Measurements from ENCODE around the gene HOXB8. TPM values are rescaled to one million over a fixed set of nuclear protein-coding genes. Genes with fewer than 3 reads are reported as not detected.
A peak's percentile ranks its signal among the peaks of the same experiment; 100 is the strongest.

HOXB8 gene
- total RNA-seq (not detected), polyA plus RNA-seq (not detected)

DNA sequence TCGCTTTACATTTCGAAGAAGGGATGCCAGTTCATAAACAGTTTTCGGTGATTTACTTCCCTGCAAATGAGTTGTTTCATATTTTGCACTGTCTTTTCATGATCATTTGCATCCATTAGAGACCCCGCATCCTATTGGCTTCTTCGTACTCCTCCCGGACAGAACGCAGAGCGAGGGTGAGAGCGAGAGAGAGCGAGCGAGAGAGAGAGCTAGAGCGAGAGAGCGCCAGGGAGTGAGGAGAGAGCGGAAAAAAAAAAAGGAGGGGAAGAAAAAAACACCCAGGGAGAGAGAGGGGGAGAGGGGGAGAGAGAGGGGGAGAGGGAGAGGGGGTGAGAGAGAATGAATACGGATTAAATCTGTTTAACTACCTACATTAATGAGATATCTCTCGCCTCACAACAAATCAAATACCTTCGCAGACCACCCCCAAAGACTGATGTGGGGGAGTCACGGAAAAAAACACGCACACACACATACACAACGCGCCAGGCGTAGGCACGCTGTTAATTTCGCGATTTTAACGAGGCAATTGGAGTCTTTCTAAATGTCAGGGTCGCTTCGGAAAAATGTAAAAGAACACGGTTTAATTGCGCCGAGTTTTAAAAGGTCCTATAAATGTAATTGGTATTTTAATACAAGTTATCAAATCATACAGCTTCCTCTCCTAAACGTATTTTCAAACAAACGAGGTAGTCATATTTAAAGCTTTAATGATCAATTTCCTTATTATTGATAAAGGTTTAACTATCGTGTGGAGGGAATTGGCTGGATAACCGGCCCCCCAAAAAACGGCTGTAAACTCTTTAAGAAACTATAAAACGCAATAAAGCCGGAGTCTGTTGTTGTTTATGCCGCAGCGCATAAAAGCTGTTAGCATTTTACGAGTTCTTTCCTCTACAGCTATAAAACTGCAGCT lies at the start of gene HOXB8:
HOXB8 (minus strand) TSS at position 246 of the 916 bp plus-strand sequence. CDS start 588 bp downstream, outside the sequence.
- no peaks in the 10 kb centered on the region for H3K9me3 ChIP-seq (ENCODE audit: control insufficient read depth in 1 of 2, low read length in 2 of 2)
- Mint-ChIP-seq H3K4me1 (peaks cover 34 to 78% (median 49%) of the 10 kb centered on the region in 4 donors), H3K27me3 (peaks cover 55 to 74% of the 10 kb centered on the region in 2 donors), H3K4me3 (peak within 1 kb of the TSS in 7 of 8 donors; percentile 46 to 80 (median 63)), H3K9me3 (peaks cover 0 to 6% (median 0%) of the 10 kb centered on the region in 8 donors), H3K36me3 (peaks cover 0 to 6% of the 10 kb centered on the region in 2 donors), H3K27ac (peak within 1 kb of the TSS in 4 of 7 donors; percentile 43 to 82 (median 52))
- H3K4me3 ChIP-seq (ENCODE audit: low read length in 2 of 2) = peak within 1 kb of the TSS in 1 of 2 donors; percentile 20
- peaks cover 80% of the 10 kb centered on the region for H3K27me3 ChIP-seq (ENCODE audit: insufficient read depth, low read length)
- peaks cover 61% of the 10 kb centered on the region for H3K4me1 ChIP-seq (ENCODE audit: insufficient read depth, low read length)
- intact Hi-C loops (cut with micrococcal nuclease) = no loop called here
- ChIA-PET POLR2A (ENCODE audit: partially characterized antibody) (interaction anchor here (1.3 kb wide), 2 partner anchors 8 to 10 kb away, joined by 5 to 6 read pairs; no protein-coding TSS in a partner anchor), CTCF (ENCODE audit: partially characterized antibody) (interaction anchor here (0.9 to 3.9 kb wide), 8 partner anchors 8 to 587 kb away, joined by 3 to 16 read pairs (median 4); partner anchors contain the start of genes HOXB5 and HOXB9)
- H3K27ac ChIP-seq (ENCODE audit: low read depth, low read length) = no peak within 1 kb of the TSS
- no peaks in the 10 kb centered on the region for H3K36me3 ChIP-seq (ENCODE audit: insufficient read depth, low read length)
- DNase-seq = no peak

DNA sequence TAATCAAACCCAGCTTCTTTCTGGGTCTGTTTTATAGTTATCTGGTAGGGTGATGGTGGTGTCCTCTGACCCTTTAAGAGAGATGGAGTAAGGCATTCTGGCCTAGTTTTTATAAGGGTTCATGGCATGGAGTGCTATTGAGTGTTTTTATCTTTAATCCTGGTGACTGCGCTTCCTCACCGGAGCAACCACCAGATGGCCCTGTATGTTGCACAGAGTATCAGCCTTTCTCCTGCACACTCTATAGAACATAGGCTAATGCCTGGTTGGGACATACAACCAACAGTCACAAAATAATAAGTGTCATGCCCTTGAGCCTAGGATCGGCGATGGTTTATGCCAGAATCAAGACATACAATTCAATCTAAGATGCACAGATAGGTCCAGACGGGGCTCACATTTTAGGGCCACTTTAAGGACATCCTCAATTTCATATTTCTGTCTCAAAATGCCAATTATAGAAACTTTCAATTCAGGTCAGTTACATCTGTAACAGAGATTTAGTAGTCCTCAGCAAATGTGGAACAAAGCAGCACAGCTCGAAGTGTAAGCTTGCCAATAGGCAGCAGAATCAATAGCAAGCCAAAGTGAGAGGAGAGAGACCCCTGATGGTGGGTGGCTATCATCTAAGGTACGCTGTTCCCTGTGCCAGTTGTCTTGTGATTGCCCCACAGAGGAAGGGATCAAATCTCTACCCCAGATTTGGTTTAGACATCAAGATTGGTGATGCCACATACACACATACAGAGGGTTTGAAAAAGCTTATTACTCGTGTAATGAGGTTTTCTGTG lies 48.2 kb upstream of the HOXB8 start:
- Histone ChIP-seq H3K36me3 (ENCODE audit: insufficient read depth, low read length) (no peaks in the 10 kb centered on the region), H3K9me3 (ENCODE audit: control insufficient read depth in 1 of 2, low read length in 2 of 2) (no peaks in the 10 kb centered on the region), H3K27me3 (ENCODE audit: insufficient read depth, low read length) (no peaks in the 10 kb centered on the region), H3K4me3 (ENCODE audit: low read length in 2 of 2) (no peak overlapping the region), H3K27ac (ENCODE audit: low read depth, low read length) (no peak overlapping the region), H3K4me1 (ENCODE audit: insufficient read depth, low read length) (no peaks in the 10 kb centered on the region)
- intact Hi-C loops (cut with micrococcal nuclease) = no loop called here
- no peaks in the 10 kb centered on the region for H3K9me3 Mint-ChIP-seq
- H3K4me1 Mint-ChIP-seq = no peaks in the 10 kb centered on the region
- H3K4me3 Mint-ChIP-seq = no peak overlapping the region
- DNase-seq = no peak
- ChIA-PET CTCF (ENCODE audit: partially characterized antibody) (interaction anchor here (1.0 to 1.1 kb wide), 2 partner anchors 15 to 18 kb away, joined by 3 to 8 read pairs; no protein-coding TSS in a partner anchor), POLR2A (ENCODE audit: partially characterized antibody) (no interaction called here)
- no peaks in the 10 kb centered on the region for H3K36me3 Mint-ChIP-seq
- H3K27me3 Mint-ChIP-seq = peaks cover 18 to 20% of the 10 kb centered on the region in 2 donors
- H3K27ac Mint-ChIP-seq = no peak overlapping the region

DNA sequence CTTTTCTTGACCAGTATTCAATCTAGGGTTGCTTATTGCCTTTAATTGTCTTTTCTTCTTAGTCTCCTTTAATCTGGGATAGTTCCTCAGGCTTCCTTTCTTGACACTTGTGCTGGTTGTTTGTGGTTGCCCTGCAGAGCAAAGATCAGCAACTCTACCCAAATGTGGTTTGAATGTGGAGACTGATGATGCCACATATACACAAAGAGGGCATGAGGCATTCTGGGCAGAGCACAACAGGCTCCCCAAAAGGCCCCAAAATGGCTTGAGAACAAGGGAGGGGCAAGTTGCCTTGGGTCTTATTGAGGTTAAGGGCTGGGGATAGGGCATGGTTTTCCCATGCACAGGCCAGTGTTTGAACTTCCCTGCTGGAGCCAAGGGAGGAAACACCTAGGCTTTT lies 40.8 kb upstream of the HOXB8 start:
- no peak for DNase-seq
- Mint-ChIP-seq H3K36me3 (no peaks in the 10 kb centered on the region), H3K4me1 (no peaks in the 10 kb centered on the region), H3K9me3 (no peaks in the 10 kb centered on the region), H3K4me3 (no peak overlapping the region), H3K27me3 (peaks cover 4 to 7% of the 10 kb centered on the region in 2 donors), H3K27ac (no peak overlapping the region)
- H3K9me3 ChIP-seq (ENCODE audit: control insufficient read depth in 1 of 2, low read length in 2 of 2) = no peaks in the 10 kb centered on the region
- ChIA-PET POLR2A (ENCODE audit: partially characterized antibody) (no interaction called here), CTCF (ENCODE audit: partially characterized antibody) (interaction anchor here (1.7 kb wide), 1 partner anchor 23 kb away, joined by 5 read pairs; no protein-coding TSS in a partner anchor)
- H3K36me3 ChIP-seq (ENCODE audit: insufficient read depth, low read length) = no peaks in the 10 kb centered on the region
- H3K27ac ChIP-seq (ENCODE audit: low read depth, low read length) = no peak overlapping the region
- no peaks in the 10 kb centered on the region for H3K27me3 ChIP-seq (ENCODE audit: insufficient read depth, low read length)
- intact Hi-C loops (cut with micrococcal nuclease) = no loop called here
- H3K4me3 ChIP-seq (ENCODE audit: low read length in 2 of 2) = no peak overlapping the region
- no peaks in the 10 kb centered on the region for H3K4me1 ChIP-seq (ENCODE audit: insufficient read depth, low read length)

DNA sequence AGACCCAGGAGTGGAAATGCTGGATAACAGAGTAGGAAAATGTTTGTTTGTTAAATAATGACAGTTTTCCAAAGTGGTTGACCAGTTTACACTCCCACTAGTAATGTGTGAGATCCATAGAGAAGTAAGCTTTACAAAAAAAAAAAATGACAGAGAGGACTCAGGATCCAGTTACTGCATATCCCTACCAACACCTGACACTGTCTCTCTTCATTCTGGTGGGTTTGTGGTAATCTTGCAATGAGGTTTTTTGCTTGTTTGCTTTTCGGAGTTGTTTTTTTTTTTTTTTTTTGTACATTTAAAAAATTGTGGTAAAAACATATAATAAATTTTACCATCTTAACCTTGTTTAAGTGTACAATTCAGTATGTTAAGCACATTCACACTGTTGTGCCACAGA lies 34.6 kb upstream of the HOXB8 start:
- POLR2A ChIA-PET (ENCODE audit: partially characterized antibody) = interaction anchor here (0.6 kb wide), 1 partner anchor 478 kb away, joined by 3 read pairs; no protein-coding TSS in a partner anchor
- no peak overlapping the region for H3K27ac ChIP-seq (ENCODE audit: low read depth, low read length)
- H3K4me1 ChIP-seq (ENCODE audit: insufficient read depth, low read length) = peaks cover 14% of the 10 kb centered on the region
- no peaks in the 10 kb centered on the region for H3K36me3 Mint-ChIP-seq
- intact Hi-C loops (cut with micrococcal nuclease) = no loop called here
- H3K4me3 ChIP-seq (ENCODE audit: low read length in 2 of 2) = no peak overlapping the region
- H3K4me1 Mint-ChIP-seq = peaks cover 4 to 27% (median 8%) of the 10 kb centered on the region in 4 donors
- no peak overlapping the region for H3K27ac Mint-ChIP-seq
- peaks cover 22 to 31% of the 10 kb centered on the region in 2 donors for H3K27me3 Mint-ChIP-seq
- CTCF ChIA-PET (ENCODE audit: partially characterized antibody) = interaction anchor here (1.1 to 2.8 kb wide), 2 partner anchors 9 to 13 kb away, joined by 4 to 21 read pairs; no protein-coding TSS in a partner anchor
- peaks cover 14% of the 10 kb centered on the region for H3K27me3 ChIP-seq (ENCODE audit: insufficient read depth, low read length)
- no peaks in the 10 kb centered on the region for H3K36me3 ChIP-seq (ENCODE audit: insufficient read depth, low read length)
- no peak overlapping the region for H3K4me3 Mint-ChIP-seq
- no peaks in the 10 kb centered on the region for H3K9me3 Mint-ChIP-seq
- DNase-seq = no peak
- no peaks in the 10 kb centered on the region for H3K9me3 ChIP-seq (ENCODE audit: control insufficient read depth in 1 of 2, low read length in 2 of 2)

DNA sequence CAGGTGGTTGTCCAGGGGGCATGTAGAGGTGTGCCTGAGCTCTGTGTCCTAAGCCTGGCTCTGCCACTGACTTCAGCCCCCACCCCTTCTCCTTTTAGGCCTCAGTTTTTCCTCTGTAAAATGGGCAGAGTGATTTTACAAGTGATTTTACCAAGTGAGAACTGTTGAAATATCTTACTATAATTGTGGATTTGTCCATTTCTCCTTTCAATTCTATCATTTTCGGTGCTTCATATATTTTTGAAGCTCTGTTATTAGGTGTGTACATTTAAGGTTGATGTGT lies 32.8 kb upstream of the HOXB8 start:
- intact Hi-C loops (cut with micrococcal nuclease) = no loop called here
- Mint-ChIP-seq H3K27ac (peak overlapping the region in 1 of 7 donors; percentile 57), H3K36me3 (no peaks in the 10 kb centered on the region), H3K4me1 (peaks cover 4 to 27% (median 8%) of the 10 kb centered on the region in 4 donors), H3K9me3 (no peaks in the 10 kb centered on the region), H3K4me3 (peak overlapping the region; percentile 61 to 96 (median 86)), H3K27me3 (peaks cover 37 to 48% of the 10 kb centered on the region in 2 donors)
- no peaks in the 10 kb centered on the region for H3K36me3 ChIP-seq (ENCODE audit: insufficient read depth, low read length)
- no peak for DNase-seq
- no peaks in the 10 kb centered on the region for H3K9me3 ChIP-seq (ENCODE audit: control insufficient read depth in 1 of 2, low read length in 2 of 2)
- H3K27me3 ChIP-seq (ENCODE audit: insufficient read depth, low read length) = peaks cover 23% of the 10 kb centered on the region
- ChIA-PET CTCF (ENCODE audit: partially characterized antibody) (interaction anchor here (0.7 to 2.8 kb wide), 2 partner anchors 11 to 16 kb away, joined by 3 to 21 read pairs; no protein-coding TSS in a partner anchor), POLR2A (ENCODE audit: partially characterized antibody) (interaction anchor here (0.7 kb wide), 1 partner anchor 112 kb away, joined by 4 read pairs; no protein-coding TSS in a partner anchor)
- peaks cover 14% of the 10 kb centered on the region for H3K4me1 ChIP-seq (ENCODE audit: insufficient read depth, low read length)
- no peak overlapping the region for H3K27ac ChIP-seq (ENCODE audit: low read depth, low read length)
- peak overlapping the region in 1 of 2 donors; percentile 46 for H3K4me3 ChIP-seq (ENCODE audit: low read length in 2 of 2)

DNA sequence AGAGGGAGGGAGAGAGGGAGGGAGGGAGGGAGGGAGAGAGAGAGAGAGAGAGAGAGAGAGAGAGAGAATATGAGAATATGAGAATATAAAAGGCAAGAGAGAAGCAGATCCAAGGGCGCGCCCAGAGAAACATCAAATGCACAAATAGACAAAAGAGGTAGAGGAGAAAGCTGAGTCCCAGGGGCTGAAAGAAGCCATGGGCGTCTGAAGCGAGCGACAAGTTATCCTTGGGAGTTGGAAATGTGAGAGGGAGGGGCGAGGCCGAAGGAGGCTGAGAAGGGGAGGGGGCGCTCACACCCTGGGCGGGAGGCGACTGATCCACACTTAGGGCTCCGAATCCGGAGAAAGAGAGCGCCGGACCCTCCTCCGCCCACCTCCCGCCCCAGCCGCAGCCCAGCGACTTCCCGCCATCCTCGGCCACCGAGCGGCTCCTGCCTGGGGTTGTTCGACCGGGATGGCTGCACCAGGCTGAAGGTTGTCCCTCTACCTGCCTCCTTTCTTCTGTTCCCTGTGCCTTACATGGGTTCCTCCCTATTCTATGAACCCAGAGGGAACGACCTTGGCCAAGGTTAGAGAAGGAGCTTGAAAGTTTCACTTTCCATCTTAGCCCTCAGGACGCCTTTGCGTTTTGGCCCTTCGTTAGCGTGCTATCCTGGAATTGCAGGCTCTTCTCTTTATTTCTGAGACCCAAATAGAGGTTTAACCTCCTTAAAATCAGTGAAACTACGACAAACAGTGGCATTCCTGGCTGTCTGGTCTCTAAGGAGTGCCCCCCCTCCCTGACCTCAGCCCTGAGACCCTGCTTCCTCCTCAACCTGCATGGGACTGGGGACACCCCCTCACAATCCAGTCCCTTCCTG lies 32.2 kb upstream of the HOXB8 start:
- H3K4me1 ChIP-seq (ENCODE audit: insufficient read depth, low read length) = peaks cover 14% of the 10 kb centered on the region
- H3K27ac Mint-ChIP-seq = peak overlapping the region in 3 of 7 donors; percentile 57 to 68 (median 58)
- H3K4me3 ChIP-seq (ENCODE audit: low read length in 2 of 2) = peak overlapping the region; percentile 46 to 59
- no peaks in the 10 kb centered on the region for H3K36me3 Mint-ChIP-seq
- ChIA-PET CTCF (ENCODE audit: partially characterized antibody) (interaction anchor here (0.7 to 2.8 kb wide), 2 partner anchors 10 to 15 kb away, joined by 3 to 21 read pairs; no protein-coding TSS in a partner anchor), POLR2A (ENCODE audit: partially characterized antibody) (interaction anchor here (1.0 to 1.4 kb wide), 2 partner anchors 11 to 22 kb away, joined by 3 read pairs; no protein-coding TSS in a partner anchor)
- no peak for DNase-seq
- H3K9me3 ChIP-seq (ENCODE audit: control insufficient read depth in 1 of 2, low read length in 2 of 2) = no peaks in the 10 kb centered on the region
- peak overlapping the region; percentile 82 to 96 (median 90) for H3K4me3 Mint-ChIP-seq
- H3K9me3 Mint-ChIP-seq = no peaks in the 10 kb centered on the region
- peaks cover 26% of the 10 kb centered on the region for H3K27me3 ChIP-seq (ENCODE audit: insufficient read depth, low read length)
- H3K27ac ChIP-seq (ENCODE audit: low read depth, low read length) = no peak overlapping the region
- peaks cover 4 to 27% (median 12%) of the 10 kb centered on the region in 4 donors for H3K4me1 Mint-ChIP-seq
- H3K27me3 Mint-ChIP-seq = peaks cover 42 to 49% of the 10 kb centered on the region in 2 donors
- intact Hi-C loops (cut with micrococcal nuclease) = no loop called here
- no peaks in the 10 kb centered on the region for H3K36me3 ChIP-seq (ENCODE audit: insufficient read depth, low read length)

All from CD4-positive, alpha-beta memory T cell (primary cell).